GM21526 (cell line): ENCODE results near the gene DAB2IP.
"Not testable (repeated sequence)": the region's sequence is repeated elsewhere in the genome, so short reads cannot be mapped to it uniquely, and the experiment has no call there.

Experiments used
- ATAC-seq: cut with Tn5 transposase; IDR thresholded peaks from one replicate; pipeline ENCODE4 v1.9.1; 2021; ENCODE audit warnings: moderate library complexity; ENCODE audit not compliant: unreplicated experiment, low FRiP score

DAB2IP gene

GRCh38 chr9:121737481-121737931 is 86.1 kb downstream of the DAB2IP start:
- no peak for ATAC-seq

- no peak for ATAC-seq
These were observed 87.0 kb downstream of the DAB2IP start for GRCh38 chr9:121738411-121738810.

- ATAC-seq: no peak
These were observed 87.5 kb downstream of the DAB2IP start for GRCh38 chr9:121738968-121739367.

DNA sequence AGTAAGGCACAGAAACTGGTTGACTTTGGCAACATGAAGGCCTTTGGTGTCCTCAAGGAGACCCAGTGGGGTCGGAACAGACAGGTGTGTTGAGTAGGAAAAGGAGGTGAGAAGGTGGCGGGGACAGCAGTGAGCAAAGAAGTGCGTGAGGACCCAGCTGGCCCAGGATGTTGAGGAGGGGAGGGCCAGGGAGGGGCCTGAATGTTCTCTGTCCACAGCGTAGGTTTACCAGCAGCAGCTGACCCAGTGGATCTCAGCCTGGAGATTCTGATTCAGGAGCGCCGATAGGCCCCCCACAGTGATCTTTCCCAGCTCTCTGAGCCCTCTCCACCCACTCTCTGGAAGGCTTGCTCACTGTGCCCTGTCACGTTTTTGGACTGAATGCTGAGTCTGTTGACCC is 88.5 kb downstream of the DAB2IP start:
- ATAC-seq: no peak

- no peak for ATAC-seq
These were observed 89.9 kb downstream of the DAB2IP start for GRCh38 chr9:121741228-121741918.

- not testable (repeated sequence) for ATAC-seq
These were observed 90.5 kb downstream of the DAB2IP start for GRCh38 chr9:121741919-121742283.

DNA sequence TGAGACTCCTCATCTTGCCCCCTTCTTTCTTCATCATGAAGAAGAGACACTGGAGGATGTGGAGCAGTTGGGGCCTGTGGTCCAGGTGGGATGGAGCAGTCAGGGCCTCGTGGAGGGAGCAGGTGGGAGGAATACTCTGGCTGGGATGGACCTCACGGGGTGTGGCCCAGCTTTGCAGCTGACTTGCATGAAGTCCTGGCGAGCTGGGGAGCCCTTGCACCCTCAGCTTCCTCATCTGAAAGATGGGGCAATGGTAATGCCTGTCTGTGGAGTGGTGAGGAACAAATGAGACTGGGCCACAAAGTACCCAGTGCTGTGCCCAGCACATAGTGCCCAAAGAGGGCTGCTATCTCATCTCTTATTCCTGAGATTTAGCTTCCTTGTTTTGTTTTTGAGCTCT is 91.5 kb downstream of the DAB2IP start:
- ATAC-seq: no peak

DNA sequence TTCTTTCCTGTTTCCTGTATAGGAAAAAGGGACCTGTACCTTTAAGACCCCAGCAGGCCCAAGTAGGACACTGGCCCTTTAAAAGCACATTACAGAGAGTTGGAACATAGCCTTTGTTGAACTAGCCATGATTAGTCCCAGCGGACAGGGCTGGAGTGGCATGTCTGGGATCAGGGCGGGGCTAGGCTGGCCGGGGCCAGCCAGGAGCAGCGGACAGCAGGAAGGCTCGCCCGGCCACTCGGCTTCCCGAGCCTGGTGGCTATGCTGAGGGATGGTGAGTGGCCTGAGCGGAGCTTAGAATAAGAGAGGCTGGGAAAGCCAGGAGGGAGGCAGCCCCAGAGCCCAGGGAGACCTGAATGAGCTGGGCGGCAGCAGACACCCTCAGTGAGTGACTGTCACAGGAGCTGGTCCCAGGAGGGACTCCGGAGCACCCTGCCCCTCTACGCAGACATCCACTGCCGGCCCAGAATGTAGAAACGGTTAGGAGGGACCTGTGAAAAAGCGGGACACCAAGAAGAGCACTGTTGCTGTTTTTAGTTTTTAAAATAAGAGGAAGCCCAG is 92.1 kb downstream of the DAB2IP start:
- no peak for ATAC-seq

GRCh38 chr9:121744002-121744686 is 92.7 kb downstream of the DAB2IP start:
- ATAC-seq: no peak

DNA sequence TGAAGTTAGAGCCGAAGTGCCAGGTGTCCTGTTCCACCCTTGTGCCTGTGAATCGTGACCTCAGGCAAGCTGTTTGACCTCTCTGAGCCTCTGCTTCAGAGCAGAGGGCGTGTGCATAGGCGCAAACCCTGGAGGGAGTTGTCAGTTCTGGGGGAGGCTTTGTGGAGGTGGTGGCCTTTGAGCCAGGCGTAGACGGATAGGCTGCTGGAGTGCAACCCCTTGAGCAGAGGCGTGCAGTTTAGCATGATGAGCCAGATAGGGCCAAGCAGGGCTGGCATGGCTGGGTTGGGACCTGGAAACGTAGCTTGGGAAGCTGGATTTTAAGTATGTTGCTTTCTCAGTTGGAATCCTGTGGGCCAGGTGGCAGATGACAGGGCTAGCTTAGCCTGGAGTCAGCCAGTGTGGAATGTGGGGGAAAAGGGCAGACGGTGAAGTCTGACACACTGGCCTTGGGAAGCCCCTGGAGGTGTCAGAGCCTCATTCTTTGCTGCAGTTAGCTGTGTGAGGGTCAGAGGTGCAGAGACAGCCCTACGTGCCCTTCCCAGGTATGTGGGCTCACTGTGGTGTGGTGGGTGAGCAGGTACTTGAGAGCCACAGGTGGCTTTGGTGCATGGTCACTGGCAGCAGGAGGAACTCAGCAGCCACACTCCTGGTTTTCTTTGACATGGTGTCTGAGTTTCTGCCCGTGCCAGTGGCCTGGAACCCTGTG is 93.4 kb downstream of the DAB2IP start:
- ATAC-seq: no peak

- ATAC-seq: no peak
These were observed 93.9 kb downstream of the DAB2IP start for GRCh38 chr9:121745396-121745695.

DNA sequence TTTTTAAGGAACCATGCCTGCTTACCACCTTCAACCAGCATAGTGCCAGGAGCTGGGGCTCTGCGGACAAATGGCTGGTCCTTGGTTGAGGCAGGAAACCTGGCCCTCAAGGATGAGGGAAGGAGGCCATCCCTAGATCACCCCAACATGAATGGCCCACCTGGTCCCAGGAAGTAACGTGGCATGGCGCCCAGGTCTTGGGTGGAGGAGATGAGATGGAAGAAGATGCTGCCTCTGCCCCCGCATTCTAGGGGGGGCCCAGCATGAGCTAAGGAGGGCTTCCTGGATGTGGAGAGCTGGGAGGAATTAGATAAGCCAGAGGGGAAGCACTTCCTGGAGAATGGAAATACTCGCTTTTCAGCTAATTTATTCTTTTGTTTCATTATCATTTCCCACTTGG is 95.0 kb downstream of the DAB2IP start:
- ATAC-seq: no peak

DNA sequence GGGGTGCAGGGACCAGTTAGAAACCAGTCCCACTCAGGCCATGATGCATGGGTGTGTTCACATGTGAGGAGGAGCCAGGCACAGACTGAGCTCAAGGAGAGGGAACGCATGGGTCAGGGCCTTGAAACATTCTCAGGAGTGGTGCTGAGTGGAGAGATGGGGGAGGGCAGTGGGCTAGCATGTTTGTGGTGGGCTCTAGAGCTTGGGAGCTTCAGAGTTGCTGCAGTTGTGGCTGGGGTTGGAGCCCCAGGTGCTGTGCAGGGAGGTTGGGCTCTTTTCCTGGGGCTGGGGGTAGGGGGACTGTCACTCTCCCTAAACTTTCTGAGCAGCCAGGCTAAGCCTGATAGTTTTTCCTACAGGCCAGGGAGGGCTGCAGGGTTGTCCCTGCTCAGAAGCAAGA is 95.4 kb downstream of the DAB2IP start:
- no peak for ATAC-seq

DNA sequence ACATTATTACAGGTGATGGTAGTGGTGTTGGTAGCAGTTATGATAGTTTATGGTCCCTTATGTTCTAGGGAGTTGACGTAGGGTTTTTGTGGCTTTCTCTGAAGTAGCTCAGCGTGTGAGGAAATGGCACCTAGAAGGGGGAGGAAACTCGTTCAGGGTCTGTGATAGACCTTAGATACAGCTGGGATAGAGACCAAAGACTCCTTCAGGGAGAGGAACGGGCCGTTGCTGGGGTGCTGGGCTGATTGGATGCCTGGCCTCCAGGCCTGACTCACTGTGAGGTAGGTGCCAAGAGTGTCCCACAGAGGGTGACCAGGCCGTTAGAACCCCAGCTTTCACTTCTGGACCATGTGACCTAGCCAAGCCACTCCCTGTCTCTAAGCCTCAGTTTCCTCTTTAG is 96.6 kb downstream of the DAB2IP start:
- ATAC-seq: no peak

GRCh38 chr9:121748727-121749423 is 97.4 kb downstream of the DAB2IP start:
- no peak for ATAC-seq

DNA sequence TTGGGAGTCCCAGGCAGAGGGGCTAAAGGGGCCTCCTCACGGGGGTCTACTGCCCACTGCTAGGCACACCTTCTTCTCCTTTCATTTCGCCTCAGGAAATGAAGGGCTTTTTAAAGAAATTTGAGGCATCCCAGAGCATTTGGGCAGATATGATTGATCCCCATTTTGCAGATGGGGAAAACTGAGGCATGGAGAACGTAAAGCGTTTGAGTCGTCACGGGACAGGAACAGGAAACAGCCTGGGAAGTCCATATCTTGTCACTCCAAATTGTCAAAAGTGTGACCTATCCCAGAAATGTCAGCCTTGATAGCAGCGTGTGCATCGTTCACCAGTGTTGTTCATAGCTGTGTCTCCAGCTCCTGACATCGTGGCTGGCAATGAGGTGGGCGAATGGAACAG is 98.2 kb downstream of the DAB2IP start:
- no peak for ATAC-seq

DNA sequence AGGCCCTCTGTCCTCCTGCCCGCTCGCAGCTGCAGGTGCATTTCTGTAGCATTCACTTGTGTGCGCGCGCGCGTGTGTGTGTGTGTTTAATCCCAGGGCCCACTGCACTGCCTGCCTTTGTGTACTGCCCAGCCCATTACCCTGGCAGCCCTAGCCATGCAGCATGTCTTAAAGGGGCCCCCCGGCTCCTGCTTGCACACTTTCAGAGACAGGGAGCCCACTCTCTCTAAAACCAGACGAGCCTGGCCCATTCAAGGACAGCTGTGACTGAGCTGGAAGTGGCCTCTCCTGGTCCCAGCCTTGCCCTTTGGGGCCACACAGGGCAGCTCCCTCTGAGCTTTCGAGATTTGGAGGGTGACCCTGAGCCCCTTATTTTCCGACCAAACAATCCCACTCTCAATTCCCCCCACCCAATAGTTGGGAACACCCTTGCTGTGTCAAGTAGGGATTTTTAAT is 98.9 kb downstream of the DAB2IP start:
- ATAC-seq: no peak

- no peak for ATAC-seq
These were observed 99.5 kb downstream of the DAB2IP start for GRCh38 chr9:121750715-121751623.

- ATAC-seq: no peak
These were observed 100.4 kb downstream of the DAB2IP start for GRCh38 chr9:121751686-121752445.
